22Rv1 (cell line): ENCODE results near the gene TDG.

Experiments
- CTCF ChIP-seq: fragments of 450-650 bp; IDR thresholded peaks from 2 replicates; pipeline ENCODE4 v1.5.1; 2017; ENCODE audit warnings: mild to moderate bottlenecking
- ZFX ChIP-seq: fragments of 450-650 bp; IDR thresholded peaks from 2 replicates; pipeline ENCODE4 v1.6.1; 2017; ENCODE audit warnings: antibody characterized with exemption, borderline replicate concordance

GRCh38 chr12:103966736-103967135, 1.1 kb downstream of the TDG start:
- no peak for TF ChIP-seq CTCF
- TF ChIP-seq ZFX, result no peak
